HUES48 (cell line): ENCODE data around the gene CNTN3.

ENCODE experiments used
- H3K27ac ChIP-seq: one replicate; pipeline ENCODE4 v1.7.0; 2013; ENCODE audit warnings: low read depth, low read length, inconsistent platforms
- H3K27me3 ChIP-seq: 2 replicates; pipeline ENCODE4 v1.6.1; 2013; ENCODE audit warnings: mild to moderate bottlenecking, low read length; ENCODE audit not compliant: control insufficient read depth, insufficient read depth
- H3K36me3 ChIP-seq: 2 replicates; pipeline ENCODE4 v1.6.1; 2013; ENCODE audit warnings: low read length; ENCODE audit not compliant: control insufficient read depth, insufficient read depth
- H3K4me1 ChIP-seq: 2 replicates; pipeline ENCODE4 v1.6.1; 2013; ENCODE audit warnings: mild to moderate bottlenecking, low read length; ENCODE audit not compliant: control insufficient read depth, insufficient read depth
- H3K4me3 ChIP-seq: 2 replicates; pipeline ENCODE4 v1.5.1; 2013; ENCODE audit warnings: mild to moderate bottlenecking, low read depth, low read length
- H3K9ac ChIP-seq: 2 replicates; pipeline ENCODE4 v1.6.1; 2013; ENCODE audit warnings: mild to moderate bottlenecking, low read depth, low read length, moderate library complexity
- H3K9me3 ChIP-seq: 2 replicates; pipeline ENCODE4 v1.6.1; 2013; ENCODE audit warnings: low read length; ENCODE audit not compliant: control insufficient read depth, insufficient read depth

Gene CNTN3

DNA sequence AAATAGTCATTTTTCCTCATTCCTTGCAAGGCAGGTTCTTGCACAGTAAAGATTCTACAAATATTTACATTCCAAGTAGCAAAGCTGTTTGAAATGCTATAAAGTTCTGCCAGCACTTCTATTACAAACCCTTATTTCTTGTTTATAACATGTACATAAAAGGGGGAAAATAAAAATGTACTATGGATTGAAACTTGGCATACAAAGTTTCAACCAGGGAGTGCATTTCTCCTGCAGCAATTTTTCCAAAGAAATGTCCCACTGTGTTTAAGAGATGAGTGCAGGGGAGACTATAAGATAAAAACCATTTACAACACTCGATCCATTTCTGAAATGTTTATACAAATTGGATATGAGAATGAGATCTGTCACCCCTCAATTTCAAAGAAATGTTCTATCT lies 3.3 kb downstream of the CNTN3 start:
- Histone ChIP-seq H3K27me3 (peaks cover 45% of the 10 kb centered on the region), H3K27ac (no peak overlapping the region), H3K9ac (no peak overlapping the region), H3K36me3 (no peaks in the 10 kb centered on the region), H3K9me3 (no peaks in the 10 kb centered on the region), H3K4me1 (peaks cover 8% of the 10 kb centered on the region), H3K4me3 (no peak overlapping the region)

GRCh38 chr3:74607803-74608202 lies 6.7 kb downstream of the CNTN3 start:
- no peak overlapping the region for H3K27ac ChIP-seq
- no peak overlapping the region for H3K9ac ChIP-seq
- no peaks in the 10 kb centered on the region for H3K9me3 ChIP-seq
- H3K4me1 ChIP-seq: no peaks in the 10 kb centered on the region
- peaks cover 15% of the 10 kb centered on the region for H3K27me3 ChIP-seq
- H3K4me3 ChIP-seq: no peak overlapping the region
- H3K36me3 ChIP-seq: no peaks in the 10 kb centered on the region

GRCh38 chr3:74606996-74607395 lies 7.5 kb downstream of the CNTN3 start:
- H3K27me3 ChIP-seq: peaks cover 7% of the 10 kb centered on the region
- H3K9me3 ChIP-seq: no peaks in the 10 kb centered on the region
- H3K9ac ChIP-seq: no peak overlapping the region
- H3K4me3 ChIP-seq: no peak overlapping the region
- no peak overlapping the region for H3K27ac ChIP-seq
- H3K4me1 ChIP-seq: no peaks in the 10 kb centered on the region
- no peaks in the 10 kb centered on the region for H3K36me3 ChIP-seq

GRCh38 chr3:74605437-74605836 lies 9.0 kb downstream of the CNTN3 start:
- Histone ChIP-seq H3K4me3 (no peak overlapping the region), H3K27ac (no peak overlapping the region), H3K9me3 (no peaks in the 10 kb centered on the region), H3K36me3 (no peaks in the 10 kb centered on the region), H3K27me3 (no peaks in the 10 kb centered on the region; the same call in 1 of the 2 replicates), H3K9ac (no peak overlapping the region), H3K4me1 (no peaks in the 10 kb centered on the region)

- 0 out of 2 replicates have a peak, but pooled peaks cover 6% of the 10 kb centered on the region for H3K9me3 ChIP-seq
- H3K36me3 ChIP-seq: no peaks in the 10 kb centered on the region
- no peaks in the 10 kb centered on the region for H3K27me3 ChIP-seq
- no peaks in the 10 kb centered on the region for H3K4me1 ChIP-seq
- H3K4me3 ChIP-seq: no peak overlapping the region
- no peak overlapping the region for H3K27ac ChIP-seq
- no peak overlapping the region for H3K9ac ChIP-seq
Observed at GRCh38 chr3:74603292-74603691, 11.2 kb downstream of the CNTN3 start.

DNA sequence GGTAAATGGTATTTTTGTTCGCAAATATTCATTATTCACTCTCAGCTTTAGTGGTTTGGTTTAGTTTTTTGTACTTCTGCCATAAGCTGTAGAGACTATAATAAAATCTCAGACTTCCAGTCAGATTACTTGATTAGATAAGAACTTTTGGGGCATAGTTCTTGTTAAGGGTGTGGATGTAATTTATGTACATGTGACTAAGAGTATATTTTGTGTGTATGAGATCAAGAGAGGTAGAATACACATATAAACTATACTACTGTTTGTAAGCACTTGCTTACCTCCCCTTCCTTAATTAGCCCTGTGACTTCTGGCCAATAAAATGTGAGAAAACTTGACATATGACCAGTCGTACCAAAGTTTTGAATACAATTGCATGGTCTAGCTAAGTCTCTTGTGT lies 12.0 kb downstream of the CNTN3 start:
- Histone ChIP-seq H3K9me3 (0 out of 2 replicates have a peak, but pooled peaks cover 6% of the 10 kb centered on the region), H3K4me3 (no peak overlapping the region), H3K36me3 (no peaks in the 10 kb centered on the region), H3K27ac (no peak overlapping the region), H3K9ac (no peak overlapping the region), H3K27me3 (no peaks in the 10 kb centered on the region), H3K4me1 (no peaks in the 10 kb centered on the region)

- no peak overlapping the region for H3K4me3 ChIP-seq
- no peak overlapping the region for H3K27ac ChIP-seq
- no peaks in the 10 kb centered on the region for H3K4me1 ChIP-seq
Observed at GRCh38 chr3:74601793-74602192, 12.7 kb downstream of the CNTN3 start.

DNA sequence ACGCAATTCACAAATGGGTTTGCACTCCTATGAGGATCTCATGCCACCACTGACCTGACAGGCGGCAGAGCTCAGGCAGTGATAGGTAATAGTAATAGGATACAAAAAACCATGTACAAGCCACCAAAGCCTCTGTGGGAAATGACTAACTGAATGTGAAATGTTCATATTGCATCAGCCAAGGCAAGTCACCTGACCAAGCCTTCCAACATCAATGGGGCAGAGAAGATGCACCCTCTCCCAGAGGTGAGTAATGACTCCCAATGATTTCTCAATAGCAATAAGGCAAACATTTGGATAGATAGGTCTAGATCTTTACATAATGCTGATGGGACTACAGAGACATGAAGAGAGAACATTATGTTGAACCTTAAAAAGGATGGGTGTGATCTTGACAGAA lies 14.9 kb downstream of the CNTN3 start:
- no peak overlapping the region for H3K27ac ChIP-seq
- H3K4me3 ChIP-seq: no peak overlapping the region
- H3K4me1 ChIP-seq: no peaks in the 10 kb centered on the region
- peaks cover 9% of the 10 kb centered on the region; the same call in 1 of the 2 replicates for H3K9me3 ChIP-seq
- H3K27me3 ChIP-seq: no peaks in the 10 kb centered on the region
- no peak overlapping the region for H3K9ac ChIP-seq
- H3K36me3 ChIP-seq: no peaks in the 10 kb centered on the region

More at GRCh38 chr3:74601793-74602192, 12.7 kb downstream of the CNTN3 start:
- Histone ChIP-seq H3K9ac (no peak overlapping the region), H3K9me3 (0 out of 2 replicates have a peak, but pooled peaks cover 6% of the 10 kb centered on the region), H3K27me3 (no peaks in the 10 kb centered on the region), H3K36me3 (no peaks in the 10 kb centered on the region)

DNA sequence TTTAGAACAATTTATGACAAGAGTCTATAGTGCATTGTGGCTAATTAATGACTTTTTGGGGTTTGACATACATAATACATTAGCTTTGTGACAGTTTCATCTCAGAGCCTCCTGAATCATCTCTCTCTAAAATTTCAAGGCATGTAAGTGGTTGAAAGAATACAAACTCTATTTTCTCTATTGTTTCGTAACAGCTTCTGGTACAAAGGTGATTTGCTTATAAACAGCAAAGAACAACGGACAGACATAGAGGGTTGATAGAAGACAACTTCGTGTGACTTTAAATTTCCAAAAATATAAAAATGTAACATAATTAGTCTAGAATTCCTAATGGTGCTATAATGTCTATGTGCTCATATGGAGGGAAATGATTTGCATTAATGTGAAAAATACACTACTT lies 21.3 kb downstream of the CNTN3 start:
- Histone ChIP-seq H3K9me3 (peaks cover 3% of the 10 kb centered on the region; the same call in 1 of the 2 replicates), H3K4me3 (no peak overlapping the region), H3K36me3 (no peaks in the 10 kb centered on the region), H3K27ac (no peak overlapping the region), H3K9ac (no peak overlapping the region), H3K4me1 (no peaks in the 10 kb centered on the region), H3K27me3 (no peaks in the 10 kb centered on the region)

DNA sequence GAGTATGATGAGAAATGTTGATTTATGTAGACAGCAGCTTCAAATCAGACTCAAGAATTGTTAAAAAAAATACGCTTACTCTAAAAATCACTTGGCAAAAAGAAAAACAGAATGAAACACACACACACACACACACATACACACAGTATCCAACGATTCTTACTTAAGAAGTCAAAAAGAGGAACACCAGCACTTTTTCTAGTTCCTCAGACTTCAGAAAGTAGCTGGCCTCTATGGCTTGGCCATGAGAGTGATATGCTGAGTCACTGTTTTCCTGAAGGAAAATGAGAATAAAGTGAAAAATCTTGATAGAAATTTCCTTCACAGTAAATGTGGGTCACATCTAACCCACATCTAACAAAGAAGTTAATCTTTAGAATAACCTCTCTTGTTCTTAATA lies 22.1 kb downstream of the CNTN3 start:
- Histone ChIP-seq H3K9me3 (peaks cover 3% of the 10 kb centered on the region; the same call in 1 of the 2 replicates), H3K9ac (no peak overlapping the region), H3K27me3 (no peaks in the 10 kb centered on the region), H3K27ac (no peak overlapping the region), H3K4me1 (no peaks in the 10 kb centered on the region), H3K36me3 (no peaks in the 10 kb centered on the region), H3K4me3 (no peak overlapping the region)

DNA sequence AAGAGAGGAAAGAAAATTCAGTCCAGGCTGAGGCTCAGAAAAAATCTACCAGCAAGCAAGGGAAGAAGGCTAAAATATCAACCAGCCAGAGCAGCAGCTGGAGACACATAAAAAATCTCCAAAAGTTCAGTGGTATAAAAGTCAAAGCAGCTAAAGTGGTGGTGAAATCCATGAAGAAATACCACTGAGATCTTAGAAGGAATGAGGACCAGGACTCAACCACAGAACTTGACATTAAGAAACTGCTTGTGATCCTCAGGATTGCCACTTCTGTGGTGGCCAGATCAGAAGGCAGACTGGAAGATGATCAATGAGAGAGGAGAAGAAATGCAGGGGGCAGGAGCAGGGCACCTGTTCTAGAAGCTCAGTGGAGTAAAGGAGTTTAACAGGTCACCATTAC lies 22.5 kb downstream of the CNTN3 start:
- Histone ChIP-seq H3K4me1 (no peaks in the 10 kb centered on the region), H3K27me3 (no peaks in the 10 kb centered on the region), H3K9ac (no peak overlapping the region), H3K9me3 (peaks cover 3% of the 10 kb centered on the region; the same call in 1 of the 2 replicates), H3K36me3 (no peaks in the 10 kb centered on the region), H3K4me3 (no peak overlapping the region), H3K27ac (no peak overlapping the region)

GRCh38 chr3:74591342-74591741 lies 23.1 kb downstream of the CNTN3 start:
- H3K4me1 ChIP-seq: no peaks in the 10 kb centered on the region
- H3K9me3 ChIP-seq: no peaks in the 10 kb centered on the region
- H3K4me3 ChIP-seq: no peak overlapping the region
- H3K36me3 ChIP-seq: no peaks in the 10 kb centered on the region
- no peak overlapping the region for H3K27ac ChIP-seq
- no peak overlapping the region for H3K9ac ChIP-seq
- H3K27me3 ChIP-seq: no peaks in the 10 kb centered on the region
